HG02970 (cell line): Measurements from ENCODE around the gene CMIP.

Experiments
- ATAC-seq: cut with Tn5 transposase; IDR thresholded peaks from one replicate; pipeline ENCODE4 v1.9.1; 2021; ENCODE audit warnings: mild to moderate bottlenecking, moderate library complexity, moderate number of reproducible peaks; ENCODE audit not compliant: unreplicated experiment, low FRiP score

Gene CMIP

DNA sequence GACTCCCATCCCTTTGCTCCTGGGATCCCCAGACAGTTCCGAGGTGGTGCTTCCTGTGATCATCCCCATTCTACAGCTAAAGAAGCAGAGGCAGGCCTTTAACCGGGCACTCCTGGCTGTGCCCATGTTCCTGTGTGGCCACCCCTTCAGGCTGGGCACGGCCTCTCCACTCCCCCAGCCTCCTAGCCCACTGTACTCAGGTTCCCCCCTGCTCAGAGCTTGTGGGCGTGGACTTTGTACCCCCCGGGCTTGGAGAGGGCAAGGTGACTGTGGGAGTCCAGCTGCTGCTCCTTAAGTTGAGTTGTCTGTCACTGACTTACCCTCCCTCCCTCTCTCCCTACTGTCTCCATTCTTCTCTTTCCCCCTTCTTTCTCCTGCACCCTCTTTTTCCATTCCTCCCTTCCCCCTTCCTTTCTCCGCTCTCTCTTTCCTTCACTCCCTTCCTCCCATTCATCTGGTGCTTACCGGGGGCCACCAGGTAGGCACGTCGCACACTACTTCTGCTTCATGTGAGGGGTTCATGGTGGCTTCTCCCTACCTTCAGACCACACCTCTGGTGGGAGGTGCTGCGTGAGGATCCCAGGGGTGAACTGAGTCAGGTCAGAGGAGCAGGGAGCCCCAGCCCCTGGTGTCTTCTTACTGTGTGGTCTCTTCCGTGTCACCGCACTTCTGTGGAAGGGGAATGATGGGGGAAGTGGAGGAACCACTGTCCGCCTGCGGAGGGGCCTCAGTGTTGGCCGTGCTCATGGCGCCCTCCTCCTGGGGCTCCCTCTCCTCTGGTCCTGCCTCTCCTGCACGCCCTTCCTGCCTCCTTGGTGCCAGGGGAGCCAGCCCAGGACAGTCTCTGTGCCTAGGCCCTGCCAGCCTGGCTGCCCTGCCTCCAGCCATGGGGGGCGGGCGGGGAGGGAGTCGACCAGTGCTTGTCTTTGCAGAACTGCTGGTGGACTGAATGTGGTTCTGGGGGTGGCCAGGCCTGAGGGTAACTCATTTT is 29.7 kb downstream of the CMIP start:
- ATAC-seq: no peak

GRCh38 chr16:81477697-81478693 is 33.4 kb downstream of the CMIP start:
- ATAC-seq: no peak

DNA sequence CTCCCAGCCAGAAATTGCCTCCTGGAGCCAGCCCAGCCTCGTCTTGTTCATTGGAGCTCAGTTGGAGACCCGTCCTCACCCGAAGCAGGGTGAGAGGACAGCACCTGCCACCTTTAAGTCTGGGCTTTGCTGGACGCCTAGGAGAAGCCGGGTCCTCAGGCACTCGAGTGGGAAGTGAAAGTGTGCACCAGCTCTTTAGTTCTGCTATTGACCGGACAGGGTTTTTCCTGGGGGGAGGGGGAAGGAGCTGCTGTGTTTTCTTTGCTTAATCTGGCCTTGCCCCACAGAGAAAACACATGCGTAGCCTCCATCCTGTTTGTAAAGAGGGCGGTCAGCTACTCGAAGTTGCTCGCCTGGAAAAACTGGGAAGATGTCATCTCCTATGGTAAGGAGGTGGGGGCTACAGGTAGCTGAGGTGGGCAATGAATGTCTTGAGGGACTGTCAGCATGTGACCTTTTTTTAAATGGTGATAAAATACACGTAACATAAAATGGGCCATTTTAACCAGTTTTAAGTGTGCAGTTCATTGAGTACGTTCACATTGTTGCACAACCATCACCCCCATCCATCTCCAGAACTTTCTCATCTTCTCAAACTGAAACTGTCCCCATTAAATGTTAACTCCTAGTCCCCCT is 34.4 kb downstream of the CMIP start:
- peak; percentile 52 for ATAC-seq

GRCh38 chr16:81480606-81481206 is 36.1 kb downstream of the CMIP start:
- ATAC-seq: no peak

DNA sequence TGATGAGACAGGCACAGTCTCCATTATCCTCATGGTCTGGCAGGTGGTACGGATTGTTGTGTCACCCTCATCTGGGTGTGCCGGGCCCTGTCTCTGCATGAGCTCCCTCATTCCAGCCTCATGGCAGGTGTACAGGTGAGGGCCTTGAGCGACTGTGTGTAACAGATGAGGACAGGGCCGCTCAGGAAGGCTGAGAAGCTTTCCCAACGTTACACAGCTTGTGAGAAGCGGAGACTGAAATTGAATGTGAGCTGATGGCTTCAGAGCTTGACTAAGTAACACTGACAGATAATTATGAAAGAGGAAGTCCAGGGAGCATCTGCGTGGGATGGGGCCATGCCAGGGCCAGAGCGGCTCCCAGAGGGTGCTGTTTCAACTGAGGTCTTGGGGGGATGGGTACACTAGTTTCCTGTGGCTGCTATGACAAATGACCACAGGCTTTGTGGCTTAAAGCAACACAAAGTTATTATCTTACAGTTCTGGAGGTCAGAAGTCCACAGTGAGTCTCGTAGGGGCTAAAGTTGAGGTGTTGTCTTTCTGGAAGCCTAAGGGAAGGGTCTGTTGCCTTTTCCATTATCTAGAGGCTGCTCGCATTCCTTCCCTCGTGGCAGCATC is 36.7 kb downstream of the CMIP start:
- ATAC-seq: peak; percentile 78

DNA sequence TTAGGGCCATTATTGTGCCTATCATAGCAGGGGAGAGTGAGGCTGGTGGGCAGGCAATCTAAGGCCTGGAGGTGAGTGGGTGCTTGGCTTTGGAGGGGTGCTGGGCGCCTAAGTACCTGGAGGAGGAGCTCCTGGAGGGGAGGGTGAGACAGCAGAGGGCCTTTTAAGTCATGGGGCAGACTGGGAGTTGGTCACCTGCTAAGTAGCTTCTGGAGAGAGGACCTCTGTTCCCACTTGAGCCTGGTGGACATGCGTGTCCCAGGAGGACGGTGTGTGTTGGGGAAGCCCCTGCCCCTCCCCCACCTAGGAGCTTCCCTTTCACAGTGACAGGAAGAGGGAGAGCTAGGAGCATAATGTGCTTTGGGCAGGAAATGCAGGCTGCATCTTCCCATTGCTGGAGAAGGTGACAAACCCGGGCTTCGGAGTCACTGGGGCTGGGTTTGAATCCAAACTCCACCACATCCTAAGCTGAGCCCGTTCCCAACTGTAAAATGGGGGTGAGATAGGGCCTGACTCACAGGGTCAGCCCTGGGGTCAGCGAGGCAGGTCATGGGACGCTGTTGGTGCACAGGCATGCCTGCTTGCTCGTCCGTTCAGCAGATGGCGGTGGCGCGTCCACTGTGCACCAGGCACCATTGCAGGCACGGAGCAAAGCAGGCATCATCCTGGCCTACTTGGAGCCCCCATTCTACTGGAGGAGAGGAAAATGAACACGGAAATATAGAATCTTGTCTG is 37.9 kb downstream of the CMIP start:
- no peak for ATAC-seq

- no peak for ATAC-seq
These were observed 38.7 kb downstream of the CMIP start for GRCh38 chr16:81483064-81483969.

GRCh38 chr16:81483970-81484595 is 39.5 kb downstream of the CMIP start:
- ATAC-seq: no peak

- ATAC-seq: no peak
These were observed 40.5 kb downstream of the CMIP start for GRCh38 chr16:81484908-81485624.

GRCh38 chr16:81485824-81486539 is 41.4 kb downstream of the CMIP start:
- ATAC-seq: no peak

DNA sequence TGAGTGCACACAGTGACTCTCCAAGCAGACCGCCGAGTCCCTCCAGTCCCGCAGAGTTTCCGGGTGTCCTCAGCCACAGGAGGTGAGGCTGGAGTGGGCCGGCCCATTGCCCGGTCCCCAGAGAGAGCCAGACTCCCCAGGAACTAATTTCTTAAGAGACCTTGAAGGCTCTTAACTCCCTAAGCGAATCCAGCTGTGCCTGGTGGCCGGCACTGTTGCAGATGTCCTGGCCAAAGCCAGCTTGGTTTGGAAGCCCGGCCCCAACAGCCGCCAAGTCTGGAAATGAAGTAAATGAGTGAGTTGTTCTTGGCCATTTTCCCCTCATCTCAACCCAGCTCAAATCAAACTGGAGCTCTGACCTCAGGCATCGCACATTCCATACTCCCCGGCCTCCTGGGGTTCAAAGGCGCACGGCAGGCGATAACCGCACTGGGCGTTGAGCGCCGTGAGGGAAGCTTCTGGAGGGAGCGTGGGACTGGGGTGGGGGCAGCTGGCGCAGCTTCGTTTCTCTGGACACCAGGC is 42.0 kb downstream of the CMIP start:
- no peak for ATAC-seq

DNA sequence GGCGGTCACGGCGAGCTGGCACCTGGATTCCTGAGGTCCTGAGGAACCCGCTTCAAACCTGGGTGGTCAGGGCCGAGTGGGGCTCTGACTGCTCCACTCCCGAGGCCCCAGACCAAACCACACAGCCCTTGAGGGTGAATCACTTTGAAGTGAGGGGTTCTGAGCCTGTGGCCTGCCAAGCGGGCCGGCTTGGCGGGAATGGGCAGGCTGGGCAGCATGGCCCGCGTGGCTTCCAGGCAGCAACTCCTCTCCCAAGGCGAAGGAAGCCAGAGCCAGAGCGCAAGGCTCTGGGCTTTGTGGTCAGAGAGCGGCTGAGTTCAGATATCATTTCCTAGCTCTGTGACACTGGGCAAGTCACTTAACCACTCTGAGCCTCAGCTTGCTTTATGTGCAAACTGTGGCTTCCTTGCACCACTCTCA is 42.7 kb downstream of the CMIP start:
- ATAC-seq: no peak

DNA sequence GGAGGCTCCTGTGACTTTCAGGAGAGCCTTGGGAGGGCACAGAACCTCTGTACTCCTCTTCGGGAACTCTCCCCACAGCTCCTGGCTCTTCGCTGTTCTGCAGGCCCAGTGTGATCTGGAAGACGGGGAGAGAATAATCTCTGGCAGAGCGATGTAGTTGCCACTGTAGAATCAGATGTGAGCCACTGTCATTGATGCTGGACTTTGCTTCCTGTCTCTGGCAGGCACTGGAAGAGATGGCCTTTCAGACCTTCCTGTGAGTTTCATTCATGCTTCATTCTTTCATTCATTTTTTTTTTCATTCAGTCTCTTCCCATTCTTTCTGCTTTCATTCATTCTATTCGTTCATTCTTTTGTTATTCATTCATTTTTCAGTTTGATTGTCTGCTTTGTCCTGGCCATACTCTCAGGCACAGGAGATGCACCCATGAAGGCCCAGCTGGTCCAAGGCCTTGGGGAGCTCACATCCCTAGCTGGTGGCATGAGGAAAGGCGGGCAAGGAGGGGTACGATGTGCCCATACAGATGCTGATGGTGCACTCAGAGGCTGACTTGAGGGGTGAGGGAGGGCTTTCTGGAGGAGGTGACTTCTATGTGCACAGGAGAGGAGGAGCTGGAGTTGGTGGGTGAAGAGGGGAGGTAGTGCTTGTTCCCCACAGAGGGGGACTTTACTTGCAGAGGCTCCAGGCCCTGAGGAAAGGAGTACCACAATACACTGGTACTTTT is 44.2 kb downstream of the CMIP start:
- no peak for ATAC-seq

DNA sequence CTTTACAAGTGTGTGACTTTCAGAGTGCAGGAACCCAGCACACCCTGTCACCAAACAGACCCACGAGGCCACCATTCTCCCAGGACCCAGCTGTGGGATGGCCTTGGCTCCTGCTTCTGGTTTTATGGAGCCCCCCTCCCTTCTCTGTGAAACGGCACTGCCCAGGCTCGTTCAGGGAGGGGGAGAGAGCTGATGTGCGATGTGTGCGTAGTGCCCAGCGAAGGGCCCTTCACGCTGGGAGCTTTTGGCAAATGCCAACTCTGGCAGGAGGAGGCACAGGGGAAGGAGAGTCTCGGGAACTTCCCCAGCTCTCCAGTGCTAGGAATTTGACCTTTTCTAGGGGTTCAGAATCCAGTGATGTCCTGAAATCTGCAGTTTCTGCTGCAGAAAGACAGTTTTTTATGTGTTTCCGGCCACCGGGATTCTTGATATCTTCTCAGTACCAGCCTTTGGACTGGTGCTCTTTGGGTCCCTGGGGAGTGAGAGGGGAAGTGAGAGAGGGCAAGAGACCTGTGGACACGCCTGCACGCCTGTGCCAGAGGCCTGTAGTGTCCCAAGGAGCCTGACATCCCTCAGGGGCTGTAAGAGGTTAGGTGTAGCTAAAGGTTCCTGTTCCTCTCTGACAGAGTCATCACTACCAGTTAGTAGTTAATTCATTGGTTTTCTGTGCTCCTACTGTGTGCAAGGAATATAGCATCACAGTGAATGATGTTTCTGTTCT is 45.1 kb downstream of the CMIP start:
- no peak for ATAC-seq
